ENCODE data around the gene PRICKLE2. TPM values are rescaled to one million over a fixed set of nuclear protein-coding genes. Genes with fewer than 3 reads are reported as not detected.

The PRICKLE2 gene
- polyA plus RNA-seq, 1 donor (not counting 4 experiments of a cell fraction or from before 2014, with no cell fraction given) = 7.8 TPM

DNA sequence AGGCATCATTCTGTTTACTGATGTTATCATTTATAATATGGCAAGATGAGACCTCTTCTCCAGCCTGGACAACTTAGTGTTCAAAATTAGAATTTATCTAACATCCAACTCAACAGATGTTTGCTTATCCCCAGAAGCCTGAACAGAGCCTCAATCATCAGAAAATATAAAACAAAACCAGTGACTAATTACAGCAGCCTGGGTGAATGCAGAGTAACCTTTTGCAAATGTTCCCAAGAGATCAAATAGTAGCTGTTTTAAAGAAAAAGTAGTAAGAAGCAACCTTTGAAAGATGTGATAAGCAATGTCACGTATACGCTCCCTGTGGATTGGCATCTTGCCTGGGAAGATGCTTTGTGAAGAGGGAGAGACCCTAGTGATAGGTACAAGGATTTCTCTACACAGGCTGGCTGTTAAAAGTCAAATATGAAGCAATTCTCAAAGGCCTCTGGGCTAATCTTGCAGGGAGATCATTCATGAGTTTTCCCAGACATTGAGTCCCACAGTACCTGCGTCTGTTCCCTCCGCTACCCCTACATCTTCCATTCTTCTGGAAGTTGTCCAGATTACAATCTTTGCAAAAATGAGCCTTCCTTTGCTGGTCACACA, 39.3 kb upstream of the PRICKLE2 start:
- TF ChIP-seq EZH2 (IDR thresholded peaks at IDR 0.05; ENCODE audit: low read length) = no peak
- no peak for TF ChIP-seq CTCF (optimal IDR thresholded peaks at IDR 0.05 in 1 of 3, IDR thresholded peaks at IDR 0.05 in 1 of 3, conservative IDR thresholded peaks at IDR 0.05 in 1 of 3; ENCODE audit: extremely low read depth in 1 of 3, insufficient read depth in 2 of 3, low read length in 3 of 3)
- Histone ChIP-seq H2AFZ (ENCODE audit: control insufficient read depth, low read length) (no peak overlapping the region), H3K27me3 (ENCODE audit: control insufficient read depth, extremely low read depth, insufficient read depth, low read length) (no peaks in the 10 kb centered on the region), H3K4me3 (ENCODE audit: control insufficient read depth in 2 of 3, extremely low read depth in 1 of 3, insufficient read depth in 2 of 3, low read depth in 1 of 3, low read length in 3 of 3) (no peak overlapping the region), H3K9ac (ENCODE audit: control insufficient read depth, extremely low read depth, insufficient read depth, low read length) (no peak overlapping the region), H3K79me2 (ENCODE audit: control insufficient read depth, insufficient read depth, low read length) (peaks cover 49% of the 10 kb centered on the region), H3K4me1 (ENCODE audit: control insufficient read depth, extremely low read depth, insufficient read depth, low read length) (peaks cover 25% of the 10 kb centered on the region), H3K9me1 (ENCODE audit: control insufficient read depth, extremely low read depth, insufficient read depth, low read length) (no peaks in the 10 kb centered on the region), H3K9me3 (ENCODE audit: control insufficient read depth, low read depth, low read length) (no peaks in the 10 kb centered on the region), H3K4me2 (ENCODE audit: control insufficient read depth, extremely low read depth, insufficient read depth, low read depth, low read length) (no peak overlapping the region), H3K27ac (ENCODE audit: control insufficient read depth, insufficient read depth, low read length) (no peak overlapping the region), H4K20me1 (ENCODE audit: control insufficient read depth, extremely low read depth, insufficient read depth, low read length) (no peaks in the 10 kb centered on the region), H3K36me3 (ENCODE audit: control insufficient read depth in 2 of 2, extremely low read depth in 1 of 2, insufficient read depth in 2 of 2, low read length in 2 of 2) (no peaks in the 10 kb centered on the region)
- DNase-seq (ENCODE audit: low read depth, low spot score) (no peak), FAIRE-seq (no peak)
- dilution Hi-C loops (cut with MboI; ENCODE audit: extremely low pct_ligation_motif_present, low sequenced_read_pairs) = no loop called here

GRCh38 chr3:64262574-64263114, 37.4 kb upstream of the PRICKLE2 start:
- Histone ChIP-seq H3K4me1 (ENCODE audit: control insufficient read depth, extremely low read depth, insufficient read depth, low read length) (peaks cover 21% of the 10 kb centered on the region), H3K79me2 (ENCODE audit: control insufficient read depth, insufficient read depth, low read length) (peaks cover 53% of the 10 kb centered on the region), H3K4me3 (ENCODE audit: control insufficient read depth in 2 of 3, extremely low read depth in 1 of 3, insufficient read depth in 2 of 3, low read depth in 1 of 3, low read length in 3 of 3) (no peak overlapping the region), H2AFZ (ENCODE audit: control insufficient read depth, low read length) (no peak overlapping the region), H3K27ac (ENCODE audit: control insufficient read depth, insufficient read depth, low read length) (no peak overlapping the region), H3K4me2 (ENCODE audit: control insufficient read depth, extremely low read depth, insufficient read depth, low read depth, low read length) (no peak overlapping the region), H3K9ac (ENCODE audit: control insufficient read depth, extremely low read depth, insufficient read depth, low read length) (no peak overlapping the region), H3K9me3 (ENCODE audit: control insufficient read depth, low read depth, low read length) (no peaks in the 10 kb centered on the region), H4K20me1 (ENCODE audit: control insufficient read depth, extremely low read depth, insufficient read depth, low read length) (no peaks in the 10 kb centered on the region), H3K36me3 (ENCODE audit: control insufficient read depth in 2 of 2, extremely low read depth in 1 of 2, insufficient read depth in 2 of 2, low read length in 2 of 2) (no peaks in the 10 kb centered on the region), H3K27me3 (ENCODE audit: control insufficient read depth, extremely low read depth, insufficient read depth, low read length) (no peaks in the 10 kb centered on the region), H3K9me1 (ENCODE audit: control insufficient read depth, extremely low read depth, insufficient read depth, low read length) (no peaks in the 10 kb centered on the region)
- peak in 2 of 3 experiments; percentile 13 to 54 for TF ChIP-seq CTCF (optimal IDR thresholded peaks at IDR 0.05 in 1 of 3, IDR thresholded peaks at IDR 0.05 in 1 of 3, conservative IDR thresholded peaks at IDR 0.05 in 1 of 3; ENCODE audit: extremely low read depth in 1 of 3, insufficient read depth in 2 of 3, low read length in 3 of 3)
- TF ChIP-seq EZH2 (IDR thresholded peaks at IDR 0.05; ENCODE audit: low read length) = no peak
- DNase-seq (ENCODE audit: low read depth, low spot score) (no peak), FAIRE-seq (no peak)
- dilution Hi-C loops (cut with MboI; ENCODE audit: extremely low pct_ligation_motif_present, low sequenced_read_pairs) = no loop called here
